Astrocyte of the spinal cord (primary cell): ENCODE data around the gene AMPD3.

Experiments used
- DNase-seq: peaks from one replicate; pipeline ENCODE4 v3.0.0; 2011; ENCODE audit warnings: low read depth, low spot score
- H3K4me3 ChIP-seq: 2 replicates; pipeline ENCODE4 v1.5.1; 2011; ENCODE audit warnings: low read depth, mild to moderate bottlenecking, low read length, moderate library complexity
- in situ Hi-C: cut with HindIII; loops from 2 replicates; pipeline ENCODE4 v1.10.0; 2017; ENCODE audit warnings: low sequenced_read_pairs
- TF ChIP-seq, protein P1 (sequence below): IDR thresholded peaks from 2 replicates; pipeline ENCODE4 v1.5.1; 2012; ENCODE audit warnings: low read depth, mild to moderate bottlenecking, low read length, inconsistent platforms

Gene AMPD3

DNA sequence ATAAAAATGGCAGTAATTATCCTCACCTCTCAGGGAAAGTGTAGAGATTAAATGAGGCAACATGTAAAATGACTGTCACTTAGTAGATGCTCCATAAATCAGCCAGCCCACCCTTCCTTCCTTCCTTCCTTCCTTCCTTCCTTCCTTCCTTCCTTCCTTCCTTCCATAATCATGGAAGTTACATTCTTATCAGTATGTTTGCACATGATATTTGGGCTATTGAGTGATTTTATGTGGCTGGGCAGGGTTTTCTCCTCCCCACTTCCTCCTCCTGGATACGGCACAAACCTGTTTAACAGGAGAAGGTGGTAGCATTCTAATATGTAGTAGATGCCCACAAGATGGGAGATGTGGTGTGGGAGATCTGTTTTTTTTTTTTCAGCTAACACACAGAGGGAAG lies 101.5 kb downstream of the AMPD3 start:
- no peak for DNase-seq
- in situ Hi-C loops: no loop called here
- no peak overlapping the region for H3K4me3 ChIP-seq
- TF ChIP-seq, protein P1, sequence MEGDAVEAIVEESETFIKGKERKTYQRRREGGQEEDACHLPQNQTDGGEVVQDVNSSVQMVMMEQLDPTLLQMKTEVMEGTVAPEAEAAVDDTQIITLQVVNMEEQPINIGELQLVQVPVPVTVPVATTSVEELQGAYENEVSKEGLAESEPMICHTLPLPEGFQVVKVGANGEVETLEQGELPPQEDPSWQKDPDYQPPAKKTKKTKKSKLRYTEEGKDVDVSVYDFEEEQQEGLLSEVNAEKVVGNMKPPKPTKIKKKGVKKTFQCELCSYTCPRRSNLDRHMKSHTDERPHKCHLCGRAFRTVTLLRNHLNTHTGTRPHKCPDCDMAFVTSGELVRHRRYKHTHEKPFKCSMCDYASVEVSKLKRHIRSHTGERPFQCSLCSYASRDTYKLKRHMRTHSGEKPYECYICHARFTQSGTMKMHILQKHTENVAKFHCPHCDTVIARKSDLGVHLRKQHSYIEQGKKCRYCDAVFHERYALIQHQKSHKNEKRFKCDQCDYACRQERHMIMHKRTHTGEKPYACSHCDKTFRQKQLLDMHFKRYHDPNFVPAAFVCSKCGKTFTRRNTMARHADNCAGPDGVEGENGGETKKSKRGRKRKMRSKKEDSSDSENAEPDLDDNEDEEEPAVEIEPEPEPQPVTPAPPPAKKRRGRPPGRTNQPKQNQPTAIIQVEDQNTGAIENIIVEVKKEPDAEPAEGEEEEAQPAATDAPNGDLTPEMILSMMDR: no peak
